Subcutaneous adipose tissue (tissue), 4 donors: ENCODE data around the gene ACTR1A. TPM values are rescaled to one million over a fixed set of nuclear protein-coding genes. Genes with fewer than 3 reads are reported as not detected.

Experiments
- CTCF ChIP-seq: fragments of 450-650 bp; IDR thresholded peaks from one replicate; pipeline ENCODE4 v1.5.1; 2016; ENCODE audit warnings: low read depth, mild to moderate bottlenecking, control low read depth, antibody characterized with exemption, moderate library complexity
- total RNA-seq, 4 donors: library from RNA; depleted of rRNA; stranded (reverse); fragments of >200 nt; gene quantifications; one replicate each; pipeline ENCODE4 v1.1.0, GENCODE V29; 2016

Gene ACTR1A
- 100 to 1,000 TPM in 1 of 4 donors, 10 to 100 TPM in 3; 86.0 to 147 (median 88.3) TPM for total RNA-seq

DNA sequence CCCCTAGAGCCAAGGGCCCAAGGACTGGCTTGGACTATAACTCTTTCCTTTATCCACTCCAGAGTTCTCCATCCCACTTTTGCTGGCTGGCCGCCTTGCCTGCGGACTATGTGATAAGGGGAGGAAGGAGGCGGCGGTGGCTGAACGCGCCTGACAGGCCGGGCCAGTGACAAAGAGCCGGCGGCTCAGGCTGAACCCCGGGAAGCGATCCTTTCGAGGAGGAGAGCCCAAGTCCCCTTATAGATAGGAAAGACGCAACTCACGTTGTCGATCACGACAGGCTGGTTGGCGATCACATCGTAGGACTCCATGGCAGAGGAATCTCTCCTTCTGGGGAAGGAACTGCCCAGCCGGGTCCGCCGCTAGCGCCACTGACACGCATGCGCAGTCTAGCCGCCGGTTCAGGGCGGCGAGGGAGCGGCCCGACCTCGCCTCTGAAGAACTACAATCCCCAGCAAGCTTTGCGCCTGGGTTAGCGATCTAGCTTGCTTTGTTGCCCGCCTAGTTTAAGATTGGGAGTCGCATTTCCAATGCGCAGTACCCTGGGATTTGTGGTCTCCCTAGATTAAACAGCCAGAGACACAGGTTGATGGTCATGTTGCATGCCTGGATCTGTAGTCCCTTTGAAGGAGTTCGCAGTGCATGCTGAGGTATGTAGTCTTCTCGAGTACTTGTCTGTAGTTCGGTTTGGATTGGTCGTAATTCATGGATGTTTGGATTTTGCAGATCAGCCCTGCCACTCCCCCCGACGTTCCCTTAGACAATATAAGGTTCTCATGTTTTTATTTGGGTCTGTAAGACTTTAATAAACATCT lies at the start of gene ACTR1A:
TSS of gene ACTR1A (minus strand) at position 376 of the 815 bp plus-strand sequence. CDS start at position 311, 65 bp downstream.
- TF ChIP-seq CTCF = no peak

DNA sequence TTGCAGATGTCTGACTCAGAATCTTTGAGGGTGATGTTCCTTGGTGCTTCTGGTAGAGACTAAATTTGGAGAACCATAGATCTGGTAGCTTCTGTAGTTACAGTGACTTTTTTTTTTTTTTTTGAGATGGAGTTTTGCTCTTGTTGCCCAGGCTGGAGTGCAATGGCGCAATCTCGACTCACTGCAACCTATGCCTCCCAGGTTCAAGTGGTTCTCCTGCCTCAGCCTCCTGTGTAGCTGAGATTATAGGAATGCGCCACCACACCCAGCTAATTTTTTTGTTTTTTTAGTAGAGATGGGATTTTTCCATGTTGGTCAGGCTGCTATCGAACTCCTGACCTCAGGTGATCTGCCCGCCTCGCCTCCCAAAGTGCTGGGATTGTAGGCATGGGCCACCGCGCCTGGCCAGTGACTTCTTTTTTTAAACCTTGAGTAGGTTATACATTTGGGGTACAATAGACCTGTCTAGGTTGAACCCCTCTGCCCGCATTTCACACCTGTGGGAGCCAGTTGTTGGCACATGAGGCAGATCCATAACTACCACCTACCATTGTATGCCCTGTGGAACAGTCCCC lies 48.2 kb upstream of the ACTR1A start:
- TF ChIP-seq CTCF = no peak

- no peak for TF ChIP-seq CTCF
Measured at GRCh38 chr10:102549549-102549948, 47.0 kb upstream of the ACTR1A start.

GRCh38 chr10:102546606-102547320 lies 44.3 kb upstream of the ACTR1A start:
- TF ChIP-seq CTCF = no peak

- no peak for TF ChIP-seq CTCF
Measured at GRCh38 chr10:102545997-102546396, 43.5 kb upstream of the ACTR1A start.

DNA sequence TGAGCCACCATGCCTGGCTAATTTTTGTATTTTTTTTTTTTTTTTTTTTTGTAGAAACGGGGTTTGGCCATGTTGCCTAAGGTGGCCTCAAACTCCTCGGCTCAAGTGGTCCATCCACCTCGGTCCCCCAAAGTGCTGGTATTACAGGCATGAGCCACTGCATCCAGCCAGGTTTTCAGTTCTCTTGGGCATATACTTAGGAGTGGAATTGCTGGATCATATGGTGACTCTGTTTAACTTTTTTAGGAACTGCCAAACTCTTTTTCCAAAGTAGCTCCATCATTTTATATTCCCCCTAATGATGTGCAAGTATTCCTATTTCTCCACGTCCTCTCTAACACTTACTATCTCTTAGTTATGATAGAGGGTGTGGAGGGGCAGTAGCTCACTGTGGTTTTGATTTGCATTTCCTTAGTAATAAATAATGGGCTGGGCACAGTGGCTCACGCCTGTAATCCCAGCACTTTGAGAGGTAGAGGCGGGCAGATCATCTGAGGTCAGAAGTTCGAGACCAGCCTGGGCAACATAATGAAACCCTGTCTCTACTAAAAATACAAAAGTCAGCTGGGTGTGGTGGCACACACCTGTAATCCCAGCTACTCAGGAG lies 42.9 kb upstream of the ACTR1A start:
- TF ChIP-seq CTCF = no peak
